CD4-positive, alpha-beta T cell treated with Interleukin-2 at 100 ng/mL for 4 hours (primary cell): Measurements from ENCODE around the gene COL8A1.
"Not testable (repeated sequence)": the region's sequence is repeated elsewhere in the genome, so short reads cannot be mapped to it uniquely, and the experiment has no call there.

ENCODE experiments used
- DNase-seq: peaks from one replicate; pipeline ENCODE4 v3.0.0-alpha.2; 2020; ENCODE audit warnings: low spot score

COL8A1 gene

DNA sequence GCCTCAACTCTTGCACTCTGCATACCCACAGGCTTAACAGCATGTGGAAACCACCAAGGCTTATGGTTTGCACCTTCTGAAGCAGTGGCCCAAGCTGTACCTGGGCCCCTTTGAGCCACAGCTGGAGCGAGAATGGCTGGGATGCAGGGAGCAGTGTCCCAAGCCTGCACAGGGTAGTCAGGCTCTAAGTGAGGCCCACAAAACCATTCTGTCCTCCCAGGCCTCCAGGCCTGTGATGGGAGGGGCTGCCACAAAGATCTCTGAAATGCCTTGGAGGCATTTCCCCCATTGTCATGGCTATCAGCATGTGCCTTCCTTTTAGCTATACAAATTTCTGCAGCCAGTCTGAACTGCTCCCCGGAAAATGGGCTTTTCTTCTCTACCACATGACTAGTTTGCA lies 166.8 kb downstream of the COL8A1 start:
- DNase-seq = no peak

- DNase-seq = peak; percentile 67
These were observed 169.9 kb downstream of the COL8A1 start for GRCh38 chr3:99808163-99808794.

- no peak for DNase-seq
These were observed 171.2 kb downstream of the COL8A1 start for GRCh38 chr3:99809565-99809964.

- no peak for DNase-seq
These were observed 172.0 kb downstream of the COL8A1 start for GRCh38 chr3:99810403-99810802.

GRCh38 chr3:99817047-99817436 lies 178.6 kb downstream of the COL8A1 start:
- no peak for DNase-seq

DNA sequence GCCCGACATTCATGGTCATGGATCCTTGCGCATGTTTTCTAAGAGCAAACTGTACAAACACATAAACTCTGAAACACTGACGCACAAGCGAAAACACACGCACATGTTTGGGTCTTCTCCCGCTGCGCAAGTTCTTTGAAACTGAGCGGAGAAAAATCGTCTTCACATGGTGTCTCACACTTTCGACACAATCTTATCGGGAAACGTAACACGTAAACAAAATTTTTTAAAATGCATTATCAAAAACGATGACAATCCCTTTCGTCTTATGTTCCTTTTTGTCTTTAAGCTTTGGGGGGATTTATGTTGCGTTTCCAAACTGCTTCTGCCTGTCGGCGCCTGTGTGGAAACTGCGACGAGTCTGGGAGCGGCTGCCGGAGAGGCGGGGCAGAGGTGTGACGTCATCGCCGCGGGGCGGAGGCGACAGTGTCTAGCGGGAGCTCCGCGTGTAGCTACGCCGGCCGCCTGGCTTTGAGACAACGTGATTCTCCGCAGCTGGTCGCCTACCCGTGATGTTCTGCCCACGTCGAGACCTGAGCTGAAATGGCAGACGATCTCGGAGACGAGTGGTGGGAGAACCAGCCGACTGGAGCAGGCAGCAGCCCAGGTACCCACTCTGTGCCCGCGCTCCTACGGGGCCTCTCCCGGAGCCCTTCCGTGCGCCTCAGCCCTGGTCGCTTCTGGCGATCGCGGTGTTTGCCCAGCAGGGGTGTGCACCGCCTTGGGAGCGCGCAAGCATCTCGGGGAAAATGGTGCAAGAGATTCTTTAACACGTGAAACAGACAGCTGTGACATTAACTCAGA lies 179.2 kb downstream of the COL8A1 start, which contains the start of gene CMSS1:
TSS of gene CMSS1 (plus strand) at position 426 of the 804 bp plus-strand sequence.
- peak; percentile 95 for DNase-seq

DNA sequence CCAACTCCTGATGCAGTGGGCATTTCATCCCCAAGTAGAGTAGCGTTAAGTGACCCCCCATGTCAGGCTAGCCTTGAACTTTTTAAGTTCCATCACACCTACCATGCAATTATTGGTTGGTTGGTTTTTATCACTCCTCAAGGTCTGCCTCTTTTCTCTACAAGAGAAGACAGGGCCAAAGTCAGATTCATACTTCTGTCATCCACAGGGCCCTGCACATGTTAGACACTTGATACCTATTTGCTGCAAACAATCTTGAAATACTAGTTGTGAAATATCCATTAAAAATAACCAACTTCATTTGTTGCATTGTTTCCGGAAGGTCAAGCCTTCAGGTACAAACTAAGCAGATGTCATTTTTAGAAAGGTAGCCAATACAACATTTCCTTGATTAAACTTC lies 180.4 kb downstream of the COL8A1 start:
- no peak for DNase-seq

DNA sequence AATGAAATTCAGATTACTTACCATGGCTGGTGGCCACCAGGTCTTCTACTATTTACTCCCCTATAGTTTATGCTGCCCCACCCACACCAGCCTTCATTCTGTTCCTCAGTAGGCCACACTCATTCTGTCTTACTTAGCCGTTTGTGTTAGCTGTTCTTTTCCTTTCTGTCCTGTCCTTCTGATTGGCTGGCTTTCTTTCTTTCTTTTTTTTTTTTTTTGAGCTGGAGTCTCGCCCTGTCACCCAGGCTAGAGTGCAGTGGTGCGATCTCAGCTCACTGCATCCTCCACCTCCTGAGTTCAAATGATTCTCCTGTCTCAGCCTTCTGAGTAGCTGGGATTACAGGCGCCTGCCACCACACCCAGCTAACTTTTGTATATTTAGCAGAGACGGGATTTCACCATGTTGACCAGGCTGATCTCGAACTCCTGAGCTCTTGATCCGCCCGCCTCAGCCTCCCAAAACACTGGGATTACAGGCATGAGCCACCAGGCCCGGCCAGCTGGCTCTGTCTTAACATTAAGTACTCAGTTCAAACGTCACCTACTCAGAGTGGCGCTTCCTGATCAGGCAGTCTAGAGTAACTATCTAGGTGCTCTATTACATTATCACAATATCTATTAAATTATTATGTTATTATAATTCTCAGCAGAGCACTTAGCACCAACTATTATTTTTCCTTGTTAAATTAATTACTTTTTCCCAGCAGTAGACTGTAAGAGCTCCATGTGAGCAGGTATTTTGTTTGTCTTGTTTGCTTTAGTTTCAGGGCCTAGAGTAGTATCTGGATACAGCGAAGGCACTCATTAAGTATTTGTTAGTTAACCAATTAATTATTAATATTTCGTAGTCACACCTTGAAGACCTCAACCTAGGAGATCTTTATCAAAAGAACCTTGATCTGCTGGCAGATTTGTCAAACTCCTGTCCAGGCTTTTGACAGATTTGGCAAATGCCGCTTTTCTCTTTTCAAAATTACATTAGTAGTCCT lies 185.6 kb downstream of the COL8A1 start:
- DNase-seq = no peak

- no peak for DNase-seq
These were observed 186.7 kb downstream of the COL8A1 start for GRCh38 chr3:99825004-99825640.

DNA sequence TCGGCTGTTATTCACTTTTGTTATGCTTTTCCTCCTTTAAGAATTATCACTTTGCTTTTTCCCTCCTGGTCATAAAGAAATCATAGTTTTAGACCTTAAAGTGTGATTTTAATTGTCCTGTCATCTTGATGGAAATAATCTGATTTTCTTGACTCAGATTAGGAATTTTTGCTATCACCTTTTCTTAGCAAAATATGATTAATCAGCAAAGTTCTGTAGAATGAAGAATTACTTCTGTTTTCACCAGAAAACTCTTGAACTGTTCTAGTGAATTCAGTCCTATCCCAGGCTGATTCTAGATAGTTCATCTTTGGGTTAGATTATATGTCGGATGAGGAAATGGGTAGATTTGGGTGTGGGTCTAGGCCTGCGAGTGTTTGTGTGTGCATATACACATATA lies 191.4 kb downstream of the COL8A1 start:
- DNase-seq = no peak

GRCh38 chr3:99833617-99834205 lies 195.3 kb downstream of the COL8A1 start:
- no peak for DNase-seq

DNA sequence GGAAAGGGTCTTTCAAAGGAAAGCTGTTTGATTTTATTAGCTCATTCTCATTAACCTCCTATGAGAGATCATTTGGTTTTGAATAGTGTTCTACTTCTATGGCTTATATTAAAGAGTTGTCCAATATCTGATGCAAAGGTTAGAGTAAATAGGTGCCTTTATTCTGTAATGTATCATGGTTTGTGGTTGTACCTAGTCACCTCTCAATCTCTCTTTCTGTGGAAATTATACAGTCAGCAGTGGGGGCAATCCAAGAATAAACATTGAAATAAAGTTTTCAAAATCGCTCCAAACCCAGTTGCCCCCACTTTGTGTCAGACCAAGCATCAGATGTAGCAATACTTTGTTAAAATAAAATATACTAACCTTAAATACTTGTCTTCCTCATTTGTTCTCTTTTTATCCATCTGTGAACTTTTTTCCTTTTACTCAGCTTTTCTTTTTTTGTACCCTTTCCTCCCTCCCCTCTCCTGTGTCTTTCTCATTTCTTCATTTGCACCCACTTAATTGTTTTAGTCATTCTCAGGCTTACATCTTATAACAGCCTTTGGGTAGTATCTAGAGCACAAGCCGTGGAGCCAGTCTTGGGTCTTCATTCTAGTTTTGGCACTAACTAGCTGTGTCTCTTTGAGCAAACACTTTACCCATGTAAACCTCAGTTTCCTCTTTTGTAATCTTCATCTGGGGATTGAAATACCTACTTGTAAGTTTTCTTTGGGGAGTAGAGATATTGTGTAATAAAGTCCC lies 196.0 kb downstream of the COL8A1 start:
- DNase-seq = no peak

- no peak for DNase-seq
These were observed 198.3 kb downstream of the COL8A1 start for GRCh38 chr3:99836681-99837080.

DNA sequence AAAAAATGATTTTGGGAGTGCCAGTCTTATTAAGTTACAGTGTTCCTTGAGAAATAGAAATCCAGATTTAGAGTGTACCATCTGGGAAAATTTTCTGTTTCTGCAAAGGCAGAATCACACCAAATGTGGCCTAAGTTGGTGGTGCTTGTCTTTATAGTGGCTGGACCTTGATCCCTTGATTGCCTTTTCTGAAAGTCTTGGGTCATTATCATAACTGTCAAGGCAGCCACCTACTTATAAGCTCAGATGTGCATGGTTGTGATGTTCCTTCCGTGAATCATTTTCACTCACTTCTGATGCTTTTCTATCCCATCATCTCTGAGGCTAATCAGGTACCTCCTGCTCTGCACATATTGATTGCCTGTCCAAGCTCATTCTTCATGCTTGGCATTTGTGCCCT lies 199.3 kb downstream of the COL8A1 start:
- DNase-seq = no peak

DNA sequence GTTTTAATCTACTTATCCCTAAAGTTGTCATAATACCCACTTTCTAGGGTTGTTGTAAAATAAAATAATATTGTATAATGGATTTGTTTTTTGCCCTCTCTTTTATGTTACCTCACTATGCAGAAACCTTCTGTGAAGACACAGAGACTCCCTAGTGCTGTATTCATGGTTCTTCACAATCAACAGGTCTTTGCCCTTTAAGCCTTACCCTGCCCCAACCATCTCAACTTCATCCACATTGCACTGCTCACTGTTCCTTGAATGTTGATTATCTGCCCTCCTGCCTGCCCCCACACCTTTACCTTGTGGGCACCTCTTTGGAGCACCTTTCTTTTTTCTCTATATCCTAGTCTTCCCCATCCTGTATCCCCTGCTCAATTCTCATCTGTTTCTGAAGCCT lies 200.4 kb downstream of the COL8A1 start:
- no peak for DNase-seq

GRCh38 chr3:99839613-99840012 lies 201.2 kb downstream of the COL8A1 start:
- no peak for DNase-seq

GRCh38 chr3:99841949-99842348 lies 203.6 kb downstream of the COL8A1 start:
- not testable (repeated sequence) for DNase-seq

GRCh38 chr3:99842826-99843589 lies 204.6 kb downstream of the COL8A1 start:
- no peak for DNase-seq

DNA sequence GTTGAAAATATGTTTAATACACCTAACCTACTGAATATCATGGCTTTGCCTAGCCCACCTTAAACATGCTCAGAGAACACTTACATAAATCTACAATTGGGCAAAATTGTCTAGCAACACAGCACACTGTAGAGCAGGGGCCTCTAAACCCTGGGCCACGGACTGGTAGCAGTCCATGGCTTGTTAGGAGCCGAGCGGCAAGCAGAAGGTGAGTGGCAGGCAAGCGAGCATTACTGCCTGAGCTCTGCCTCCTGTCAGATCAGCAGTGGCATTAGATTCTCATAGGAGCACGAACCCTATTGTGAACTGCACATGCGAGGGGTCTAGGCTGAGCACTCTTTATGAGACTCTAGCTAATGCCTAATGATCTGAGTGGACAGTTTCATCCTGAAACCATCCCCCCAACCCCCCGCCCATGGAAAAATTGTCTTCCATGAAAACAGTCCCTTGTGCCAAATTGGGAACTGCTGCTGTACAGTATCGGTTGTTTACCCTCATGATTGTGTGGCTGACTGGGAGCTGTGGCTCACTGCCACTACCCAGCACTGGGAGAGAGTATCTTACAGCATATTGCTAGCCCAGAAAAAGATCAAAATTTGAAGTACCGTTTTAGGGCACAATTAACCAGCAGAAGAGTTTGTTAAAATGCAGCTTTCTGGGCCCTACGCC lies 205.3 kb downstream of the COL8A1 start:
- DNase-seq = no peak
